Aorta (tissue), 5 donors: ENCODE measurements around the gene ZNF354C. TPM values are rescaled to one million over a fixed set of nuclear protein-coding genes. Genes with fewer than 3 reads are reported as not detected.
"Not testable (repeated sequence)": the region's sequence is repeated elsewhere in the genome, so short reads cannot be mapped to it uniquely, and the experiment has no call there.

Experiments
- ATAC-seq: fragments of 200-7000 bp; cut with Tn5 transposase; one replicate; pipeline ENCODE4 v1.9.1; 2022; ENCODE audit warnings: moderate library complexity; ENCODE audit not compliant: low FRiP score
- DNase-seq, 2 donors: peaks; one replicate each; pipeline ENCODE4 v3.0.0-alpha.2; 2020
- H3K27ac ChIP-seq, 2 donors: one replicate each; pipeline ENCODE4 v1.5.1; 2013; ENCODE audit warnings: low read length in 2 of 2, mild to moderate bottlenecking in 2 of 2, moderate library complexity in 2 of 2, control low read depth in 1 of 2, inconsistent platforms in 1 of 2, low read depth in 1 of 2
- H3K27me3 ChIP-seq, 2 donors: one replicate each; pipeline ENCODE4 v1.6.1; 2013; ENCODE audit warnings: control low read depth in 1 of 2, low read length in 1 of 2, mild to moderate bottlenecking in 1 of 2, moderate library complexity in 1 of 2; ENCODE audit not compliant: insufficient read depth in 2 of 2, control insufficient read depth in 1 of 2
- H3K36me3 ChIP-seq, 2 donors: one replicate each; pipeline ENCODE4 v1.6.1; 2013; ENCODE audit warnings: control low read depth in 1 of 2, low read length in 1 of 2, mild to moderate bottlenecking in 1 of 2; ENCODE audit not compliant: insufficient read depth in 2 of 2, control insufficient read depth in 1 of 2
- H3K4me1 ChIP-seq, 2 donors: one replicate each; pipeline ENCODE4 v1.6.1; 2013; ENCODE audit warnings: low read length in 2 of 2, control low read depth in 1 of 2, mild to moderate bottlenecking in 1 of 2, moderate library complexity in 1 of 2; ENCODE audit not compliant: insufficient read depth in 2 of 2, control insufficient read depth in 1 of 2
- H3K4me3 ChIP-seq, 2 donors: one replicate each; pipeline ENCODE4 v1.5.1; 2013; ENCODE audit warnings: low read length in 2 of 2, control low read depth in 1 of 2, mild to moderate bottlenecking in 1 of 2
- H3K9me3 ChIP-seq: one replicate; pipeline ENCODE4 v1.6.1; 2013; ENCODE audit warnings: mild to moderate bottlenecking, low read length; ENCODE audit not compliant: control insufficient read depth
- WGBS, 2 donors: extraction: QIAGEN DNeasy Blood & Tissue Kit; methylation state at CpG; one replicate each; pipeline ENCODE4 v1.1.7; 2013; 5-methylcytosine and 5-hydroxymethylcytosine counted together
- intact Hi-C, 2 donors: fragments of 100-400 bp; cut with DNase I; formaldehyde crosslinking; loops; one replicate each; pipeline versions ENCODE4 v1.14.2 to v1.15.0; 2022
- polyA plus RNA-seq, 2 donors: library from polyadenylated mRNA; stranded (reverse); fragments of 200-250 nt; gene quantifications; one replicate each; pipeline ENCODE4 v1.2.3, GENCODE V29; 2013
- total RNA-seq, 2 donors: library from RNA; stranded (reverse); fragmentation: NEBNext Ultra II Directional; extraction: Animal tissue kit (Norgen Biotek cat#: 25700); gene quantifications; one replicate each; pipeline ENCODE4 v1.2.1, GENCODE V29; 2021
- donor health status: healthy with polysubstance abuse.
- donor health status: Bipolar disorder and iron deficiency.
- donor health status: DM: no; HTN: no; CAD: no.
- donor health status: DM: no; HTN: no; CAD: no.
- donor health status: DM: yes; HTN: yes; CAD: no.

Gene ZNF354C
- total and polyA plus RNA-seq, 4 donors = 1.0 to 10.2 (median 5.0) TPM

DNA sequence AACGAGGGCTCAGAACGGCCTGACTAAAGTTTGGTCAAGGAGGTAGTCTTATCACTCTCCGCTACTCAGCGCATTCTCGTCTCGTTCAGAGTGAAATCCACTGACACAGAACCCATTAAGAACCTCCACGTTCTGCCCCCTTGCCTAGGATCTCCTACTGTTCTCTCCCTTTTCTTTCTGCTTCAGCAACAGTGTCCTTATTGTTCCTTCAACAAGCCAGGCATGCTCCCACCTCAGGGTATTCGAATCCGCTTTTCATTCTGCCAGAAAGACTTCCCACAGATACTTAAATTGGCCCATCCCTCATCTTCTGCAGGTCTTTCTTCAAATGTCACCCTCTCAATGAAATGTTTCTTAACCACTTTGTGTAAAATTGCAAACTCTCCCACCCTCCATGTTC lies 4.3 kb upstream of the ZNF354C start:
- no peaks in the 10 kb centered on the region for H3K4me1 ChIP-seq
- peaks cover 0 to 2% of the 10 kb centered on the region in 2 donors for H3K27me3 ChIP-seq
- WGBS, 2 donors = 59 to 81% methylated on average over 9 of the region's 9 CpGs
- no peak overlapping the region for H3K4me3 ChIP-seq
- DNase-seq (no peak), ATAC-seq (no peak)
- H3K36me3 ChIP-seq = no peaks in the 10 kb centered on the region
- H3K9me3 ChIP-seq = peaks cover 5% of the 10 kb centered on the region
- intact Hi-C loops = loop anchor here in 1 of 2 donors (2.0 kb wide), 1 partner anchor 29 kb away; no protein-coding TSS in a partner anchor
- H3K27ac ChIP-seq = no peak overlapping the region

DNA sequence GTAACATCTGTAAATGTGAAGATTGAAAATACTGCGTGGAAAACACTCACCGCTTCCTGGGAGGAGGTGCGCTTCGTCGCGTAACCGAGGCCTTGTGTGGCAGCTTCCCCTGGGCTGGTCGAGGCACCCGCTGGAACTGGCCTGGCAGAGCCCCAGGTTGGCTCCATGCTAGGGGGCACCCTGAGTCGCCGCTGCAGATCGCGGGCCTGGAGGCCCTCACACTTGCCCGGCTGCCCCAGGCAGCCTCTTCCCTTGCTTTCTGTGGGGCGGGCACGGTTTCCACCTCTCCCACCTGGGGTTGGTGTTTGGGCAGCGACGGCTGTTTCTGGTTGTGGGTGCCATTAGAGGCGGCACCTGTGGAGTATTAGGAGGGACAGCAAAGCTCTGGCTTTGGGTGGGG lies 852 bp downstream of the ZNF354C start:
- Histone ChIP-seq H3K4me1 (no peaks in the 10 kb centered on the region), H3K36me3 (peaks cover 0 to 8% of the 10 kb centered on the region in 2 donors), H3K27ac (no peak overlapping the region), H3K9me3 (peaks cover 4% of the 10 kb centered on the region), H3K4me3 (peak overlapping the region in 1 of 2 donors; percentile 74), H3K27me3 (no peaks in the 10 kb centered on the region)
- intact Hi-C loops = loop anchor here (5.0 kb wide), 1 partner anchor 329 kb away; the partner anchor contains the start of gene ZNF354A (in 2 of the 2)
- WGBS, 2 donors = 69% methylated on average over 17 to 19 of the region's 19 CpGs
- ATAC-seq (no peak), DNase-seq (peak in 1 of 2 donors; percentile 52)

GRCh38 chr5:179065703-179066102 lies 5.5 kb downstream of the ZNF354C start:
- peaks cover 3 to 17% of the 10 kb centered on the region in 2 donors for H3K36me3 ChIP-seq
- H3K27ac ChIP-seq = no peak overlapping the region
- H3K4me3 ChIP-seq = no peak overlapping the region
- no peaks in the 10 kb centered on the region for H3K4me1 ChIP-seq
- ATAC-seq (no peak), DNase-seq (no peak)
- 97 to 98% methylated on average over 6 of the region's 6 CpGs for WGBS, 2 donors
- peaks cover 19% of the 10 kb centered on the region for H3K9me3 ChIP-seq
- H3K27me3 ChIP-seq = no peaks in the 10 kb centered on the region
- intact Hi-C loops = no loop called here

DNA sequence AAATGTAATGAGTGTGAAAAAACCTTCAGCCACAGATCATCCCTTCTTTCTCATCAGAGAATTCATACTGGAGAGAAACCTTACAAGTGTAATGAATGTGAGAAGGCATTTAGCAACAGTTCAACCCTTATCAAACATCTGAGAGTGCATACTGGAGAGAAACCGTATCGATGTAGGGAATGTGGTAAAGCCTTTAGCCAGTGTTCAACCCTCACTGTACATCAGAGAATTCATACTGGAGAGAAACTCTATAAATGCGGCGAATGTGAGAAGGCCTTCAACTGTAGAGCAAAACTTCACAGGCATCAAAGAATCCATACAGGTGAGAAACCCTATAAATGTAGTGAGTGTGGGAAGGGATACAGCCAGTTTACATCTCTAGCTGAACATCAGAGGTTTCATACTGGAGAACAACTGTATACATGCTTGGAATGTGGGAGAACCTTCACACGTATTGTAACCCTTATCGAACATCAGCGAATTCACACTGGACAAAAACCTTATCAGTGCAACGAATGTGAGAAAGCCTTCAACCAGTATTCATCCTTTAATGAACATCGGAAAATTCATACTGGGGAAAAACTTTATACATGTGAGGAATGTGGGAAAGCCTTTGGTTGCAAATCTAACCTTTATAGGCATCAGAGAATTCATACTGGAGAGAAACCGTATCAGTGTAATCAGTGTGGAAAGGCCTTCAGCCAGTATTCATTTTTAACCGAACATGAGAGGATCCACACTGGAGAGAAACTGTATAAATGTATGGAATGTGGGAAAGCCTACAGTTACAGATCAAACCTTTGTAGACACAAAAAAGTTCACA lies 19.2 kb downstream of the ZNF354C start:
- H3K36me3 ChIP-seq = peaks cover 30 to 41% of the 10 kb centered on the region in 2 donors
- H3K27me3 ChIP-seq = no peaks in the 10 kb centered on the region
- H3K27ac ChIP-seq = no peak overlapping the region
- peak overlapping the region in 1 of 2 donors; percentile 23 for H3K4me3 ChIP-seq
- intact Hi-C loops = no loop called here
- H3K4me1 ChIP-seq = no peaks in the 10 kb centered on the region
- H3K9me3 ChIP-seq = peaks cover 34% of the 10 kb centered on the region
- ATAC-seq = no peak
- no peak for DNase-seq
- 97 to 98% methylated on average over 11 of the region's 11 CpGs for WGBS, 2 donors

DNA sequence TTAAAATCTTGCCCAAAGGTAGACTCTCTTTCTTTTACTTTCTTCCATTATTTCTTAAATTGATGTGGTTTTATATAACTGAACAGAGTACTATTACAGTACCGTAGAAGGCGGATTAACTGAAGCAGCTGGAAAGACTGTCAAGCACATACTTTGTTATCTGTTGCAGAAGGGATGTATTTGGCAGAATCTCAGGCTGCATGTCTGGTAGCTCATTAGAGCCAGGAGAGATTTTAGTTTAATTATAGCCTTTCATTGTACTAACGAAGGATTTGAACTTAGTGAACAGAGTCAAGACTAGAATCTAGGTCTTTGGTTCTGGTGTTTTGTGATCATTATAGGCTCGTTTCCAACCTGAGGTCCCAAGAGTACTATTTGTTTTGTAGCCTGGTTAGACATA lies 20.6 kb downstream of the ZNF354C start:
- Histone ChIP-seq H3K4me3 (no peak overlapping the region), H3K27me3 (no peaks in the 10 kb centered on the region), H3K4me1 (no peaks in the 10 kb centered on the region), H3K9me3 (peaks cover 36% of the 10 kb centered on the region), H3K27ac (no peak overlapping the region), H3K36me3 (peaks cover 29 to 39% of the 10 kb centered on the region in 2 donors)
- DNase-seq (no peak), ATAC-seq (no peak)
- intact Hi-C loops = no loop called here
- WGBS, 2 donors = 98 to 99% methylated on average over 4 of the region's 4 CpGs

DNA sequence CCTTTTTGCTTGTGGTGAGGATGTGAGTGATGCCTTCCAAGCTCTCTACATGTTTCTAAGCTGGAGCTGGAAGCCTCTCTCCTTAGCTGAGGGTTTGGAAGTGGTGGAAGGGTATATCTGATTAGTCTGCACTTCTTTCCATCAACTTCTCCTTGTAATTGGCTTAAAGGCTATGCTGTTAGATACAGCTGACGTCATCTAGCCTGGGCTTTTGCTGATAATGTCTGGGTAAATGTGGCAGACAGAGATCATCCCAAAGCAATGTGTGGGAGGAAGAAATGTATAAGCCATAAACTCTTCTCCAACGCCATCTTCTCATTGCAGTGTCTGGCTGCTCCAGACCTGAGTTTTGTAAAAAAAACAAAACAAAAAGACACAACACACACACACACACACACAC lies 29.3 kb downstream of the ZNF354C start:
- no peaks in the 10 kb centered on the region for H3K4me1 ChIP-seq
- peaks cover 13% of the 10 kb centered on the region for H3K9me3 ChIP-seq
- ATAC-seq (no peak), DNase-seq (no peak)
- no peak overlapping the region for H3K4me3 ChIP-seq
- intact Hi-C loops = no loop called here
- peaks cover 0 to 2% of the 10 kb centered on the region in 2 donors for H3K36me3 ChIP-seq
- H3K27ac ChIP-seq = no peak overlapping the region
- H3K27me3 ChIP-seq = no peaks in the 10 kb centered on the region
- WGBS, 2 donors = 78 to 88% methylated on average over 2 of the region's 2 CpGs

GRCh38 chr5:179101282-179101681 lies 41.1 kb downstream of the ZNF354C start:
- H3K4me3 ChIP-seq, intact Hi-C loops, DNase-seq, H3K36me3 ChIP-seq, H3K4me1 ChIP-seq, H3K27me3 ChIP-seq, ATAC-seq, H3K27ac ChIP-seq: not testable (repeated sequence)
- WGBS, 2 donors = 93 to 95% methylated on average over 17 of the region's 17 CpGs
- H3K9me3 ChIP-seq = peaks cover 15% of the 10 kb centered on the region

DNA sequence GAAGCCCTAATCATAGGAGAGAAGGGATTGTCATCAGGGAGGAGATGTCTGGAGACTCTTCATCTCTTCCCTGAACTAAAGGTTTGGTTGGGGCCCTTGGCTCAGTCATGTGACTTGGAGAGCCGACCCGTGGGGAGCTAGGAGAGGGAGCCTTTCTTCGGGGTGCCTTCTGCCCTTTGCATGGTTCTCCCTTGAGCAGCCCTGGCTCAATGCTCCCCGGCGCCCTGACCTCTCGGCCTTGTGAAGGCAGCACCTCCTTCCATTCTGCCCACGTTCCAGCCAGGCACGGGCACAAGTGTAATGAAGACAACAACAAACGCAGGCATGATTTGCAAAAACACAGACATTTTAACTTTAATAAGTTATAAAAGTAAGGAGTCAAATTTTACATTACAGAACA lies 50.4 kb downstream of the ZNF354C start:
- Histone ChIP-seq H3K9me3 (peaks cover 30% of the 10 kb centered on the region), H3K27ac (no peak overlapping the region), H3K4me3 (no peak overlapping the region), H3K4me1 (no peaks in the 10 kb centered on the region), H3K36me3 (peaks cover 0 to 4% of the 10 kb centered on the region in 2 donors), H3K27me3 (no peaks in the 10 kb centered on the region)
- intact Hi-C loops = no loop called here
- ATAC-seq (no peak), DNase-seq (no peak)
- WGBS, 2 donors = 89 to 90% methylated on average over 9 of the region's 9 CpGs
